Stimulated activated CD8-positive, alpha-beta memory T cell treated with anti-CD3 and anti-CD28 coated beads, Interleukin-2, amount 100 ng/mL, for 1 hour (primary cell): Measurements from ENCODE around the gene CASZ1.

ENCODE experiments used
- DNase-seq, 2 donors: peaks; one replicate each; pipeline ENCODE4 v3.0.0-alpha.2; 2020; ENCODE audit warnings: low read depth in 2 of 2

Gene CASZ1

GRCh38 chr1:10653370-10654125 is 142.9 kb downstream of the CASZ1 start:
- DNase-seq = no peak

GRCh38 chr1:10652626-10653025 is 143.8 kb downstream of the CASZ1 start:
- no peak for DNase-seq

GRCh38 chr1:10651793-10652192 is 144.7 kb downstream of the CASZ1 start:
- no peak for DNase-seq

- DNase-seq = no peak
Measured at GRCh38 chr1:10651389-10651766, 145.1 kb downstream of the CASZ1 start.

- DNase-seq = no peak
Measured at GRCh38 chr1:10650556-10651388, 145.7 kb downstream of the CASZ1 start.

- no peak for DNase-seq
Measured at GRCh38 chr1:10649517-10650201, 146.8 kb downstream of the CASZ1 start.

- DNase-seq = no peak
Measured at GRCh38 chr1:10648689-10649516, 147.5 kb downstream of the CASZ1 start.

GRCh38 chr1:10647414-10648170 is 148.9 kb downstream of the CASZ1 start:
- no peak for DNase-seq

- DNase-seq = no peak
Measured at GRCh38 chr1:10646347-10646861, 150.0 kb downstream of the CASZ1 start.

- DNase-seq = no peak
Measured at GRCh38 chr1:10644307-10645128, 151.9 kb downstream of the CASZ1 start.

- no peak for DNase-seq
Measured at GRCh38 chr1:10643607-10644306, 152.7 kb downstream of the CASZ1 start.

GRCh38 chr1:10642403-10643080 is 153.9 kb downstream of the CASZ1 start:
- no peak for DNase-seq

GRCh38 chr1:10641976-10642375 is 154.5 kb downstream of the CASZ1 start:
- no peak for DNase-seq

GRCh38 chr1:10640843-10641553 is 155.4 kb downstream of the CASZ1 start:
- DNase-seq = no peak

GRCh38 chr1:10639775-10640578 is 156.5 kb downstream of the CASZ1 start:
- no peak for DNase-seq

GRCh38 chr1:10639011-10639774 is 157.3 kb downstream of the CASZ1 start:
- DNase-seq = no peak
